Erythroblast (primary cell): ENCODE measurements around the gene CREB5.

Experiments used
- GATA1 ChIP-seq: IDR thresholded peaks from 2 replicates; pipeline ENCODE4 v1.6.1; 2011; ENCODE audit warnings: low read depth, mild to moderate bottlenecking, control low read depth, low read length, moderate library complexity
- POLR2A ChIP-seq: IDR thresholded peaks from 2 replicates; pipeline ENCODE4 v1.6.1; 2011; ENCODE audit warnings: mild to moderate bottlenecking, low read length

DNA sequence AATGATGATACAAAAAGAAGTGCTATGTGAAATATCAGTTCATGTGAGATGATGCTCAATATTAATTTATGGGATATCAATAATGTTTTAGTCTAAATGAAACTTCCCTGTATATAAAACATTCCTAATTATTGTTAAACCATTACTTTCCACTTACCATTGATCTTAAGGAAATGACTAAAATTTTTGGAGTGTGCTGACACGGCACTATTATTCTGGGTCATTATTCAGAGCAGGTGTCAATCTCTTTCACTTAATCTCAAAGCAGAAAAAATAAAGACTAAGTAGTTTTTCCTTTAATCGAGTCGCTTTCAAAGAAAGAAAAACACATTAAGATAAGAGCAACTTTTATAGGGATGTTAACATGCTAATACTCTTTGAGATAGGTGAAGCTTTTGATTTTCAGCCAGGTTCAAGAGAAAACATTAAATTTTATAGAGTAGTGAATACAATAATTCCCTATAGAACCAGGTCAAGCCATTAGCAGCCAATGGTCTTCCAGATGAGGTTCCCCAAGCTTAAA, 11.4 kb upstream of the CREB5 start:
- TF ChIP-seq POLR2A (no peak), GATA1 (no peak)
